Measurements from ENCODE around the gene MAP6D1. TPM values are rescaled to one million over a fixed set of nuclear protein-coding genes. Genes with fewer than 3 reads are reported as not detected.

Gene MAP6D1
- total and polyA plus RNA-seq, 2 of the 4 experiments (the other 2 are of a cell fraction) = 2.7 to 5.2 TPM

- intact Hi-C loops (cut with micrococcal nuclease) = no loop called here
- no peak overlapping the region for H2AK9ac ChIP-seq (replicated peaks; ENCODE audit: low read depth, low read length, poor library complexity)
- H2BK20ac ChIP-seq (ENCODE audit: low read depth, low read length) = no peak overlapping the region
- H3K4me2 ChIP-seq (ENCODE audit: low read depth, low read length) = no peak overlapping the region
- CTCF ChIA-PET = interaction anchor here (0.5 to 1.8 kb wide), 2 partner anchors 9 to 467 kb away, joined by 4 read pairs; partner anchors contain the start of gene MAP6D1
- peaks cover 5% of the 10 kb centered on the region; the same call in 1 of the 2 replicates for H3K9me1 ChIP-seq (ENCODE audit: insufficient read depth, low read length)
- H2BK120ac ChIP-seq (ENCODE audit: low read depth, low read length) = no peak overlapping the region
- H3K56ac ChIP-seq (ENCODE audit: extremely low read depth, insufficient read depth, low read length) = no peak overlapping the region
- H3K4ac ChIP-seq (ENCODE audit: low read depth, low read length) = no peak overlapping the region
- H3K9ac ChIP-seq (ENCODE audit: low read depth, low read length) = no peak overlapping the region
- no peak overlapping the region for H2BK5ac ChIP-seq (ENCODE audit: low read depth, low read length, poor library complexity, severe bottlenecking)
- no peak overlapping the region for H4K91ac ChIP-seq (ENCODE audit: insufficient read depth, low read depth, low read length)
- TF ChIP-seq CTCF (conservative IDR thresholded peaks at IDR 0.05; ENCODE audit: low read depth, low read length) (no peak), MXI1 (IDR thresholded peaks at IDR 0.05; ENCODE audit: borderline replicate concordance, low read depth, low read length) (no peak), NFE2L2 (IDR thresholded peaks at IDR 0.05; ENCODE audit: low read depth, low read length) (no peak), MAZ (IDR thresholded peaks at IDR 0.05; ENCODE audit: borderline replicate concordance, low read depth, low read length) (no peak), SMC3 (IDR thresholded peaks at IDR 0.05; ENCODE audit: low read depth, low read length) (no peak), FOS (IDR thresholded peaks at IDR 0.05; ENCODE audit: low read depth, low read length) (no peak), POLR2A (IDR thresholded peaks at IDR 0.05; ENCODE audit: low read depth, low read length) (no peak), BHLHE40 (IDR thresholded peaks at IDR 0.05; ENCODE audit: low read depth, low read length) (no peak), CEBPB (IDR thresholded peaks at IDR 0.05; ENCODE audit: low read depth, low read length) (no peak), RCOR1 (IDR thresholded peaks at IDR 0.05; ENCODE audit: insufficient replicate concordance, low read length) (no peak), CHD1 (IDR thresholded peaks at IDR 0.05; ENCODE audit: low read depth, low read length) (no peak), RFX5 (IDR thresholded peaks at IDR 0.05; ENCODE audit: low read depth, low read length) (no peak), MAFK (IDR thresholded peaks at IDR 0.05; ENCODE audit: low read depth, low read length) (no peak), USF2 (IDR thresholded peaks at IDR 0.05; ENCODE audit: low read depth, low read length) (no peak), RAD21 (IDR thresholded peaks at IDR 0.05; ENCODE audit: low read length) (no peak)
- TF ChIP-seq, protein P1, sequence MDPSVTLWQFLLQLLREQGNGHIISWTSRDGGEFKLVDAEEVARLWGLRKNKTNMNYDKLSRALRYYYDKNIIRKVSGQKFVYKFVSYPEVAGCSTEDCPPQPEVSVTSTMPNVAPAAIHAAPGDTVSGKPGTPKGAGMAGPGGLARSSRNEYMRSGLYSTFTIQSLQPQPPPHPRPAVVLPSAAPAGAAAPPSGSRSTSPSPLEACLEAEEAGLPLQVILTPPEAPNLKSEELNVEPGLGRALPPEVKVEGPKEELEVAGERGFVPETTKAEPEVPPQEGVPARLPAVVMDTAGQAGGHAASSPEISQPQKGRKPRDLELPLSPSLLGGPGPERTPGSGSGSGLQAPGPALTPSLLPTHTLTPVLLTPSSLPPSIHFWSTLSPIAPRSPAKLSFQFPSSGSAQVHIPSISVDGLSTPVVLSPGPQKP (IDR thresholded peaks at IDR 0.05; ENCODE audit: borderline replicate concordance, low read depth, low read length) = no peak
- DNase-seq (no peak), ATAC-seq (ENCODE audit: low read depth) (no peak)
- H4K8ac ChIP-seq (ENCODE audit: low read depth in 2 of 2, low read length in 2 of 2) = no peak overlapping the region
- H3K27ac ChIP-seq (ENCODE audit: insufficient read depth, low read length) = no peak overlapping the region
- peaks cover 6% of the 10 kb centered on the region for H4K20me1 ChIP-seq (ENCODE audit: insufficient read depth, low read length)
- peaks cover 0 to 8% of the 10 kb centered on the region in 2 experiments; a peak in 1 of 4 replicates for H3K79me1 ChIP-seq (ENCODE audit: low read depth in 1 of 2, low read length in 2 of 2)
- no TSS peak for BruUV-seq (replicated peaks)
- H3K9me3 ChIP-seq (ENCODE audit: control insufficient read depth, insufficient read depth, low read length) = no peaks in the 10 kb centered on the region
- no peak overlapping the region for H3K18ac ChIP-seq (ENCODE audit: low read depth, low read length)
- no peak overlapping the region for H3K4me3 ChIP-seq (ENCODE audit: insufficient read depth, low read depth, low read length)
- H2AFZ ChIP-seq (replicated peaks; ENCODE audit: low read length, poor library complexity) = no peak overlapping the region
- 93% methylated on average over 3 of the region's 12 CpGs; no CpG with 5 or more reads in 1 of the 2 experiments for WGBS, 2 experiments (ENCODE audit: extremely low coverage in 2 of 2, insufficient read length in 1 of 2)
- H2BK15ac ChIP-seq (ENCODE audit: low read depth, low read length) = no peak overlapping the region
- H3K27me3 ChIP-seq (ENCODE audit: control insufficient read depth, insufficient read depth, low read length) = no peaks in the 10 kb centered on the region
- H3K4me1 ChIP-seq (ENCODE audit: control insufficient read depth, insufficient read depth, low read length) = peaks cover 2% of the 10 kb centered on the region
- dilution Hi-C loops (cut with HindIII; ENCODE audit: low sequenced_read_pairs, unreplicated experiment) = no loop called here
- no peak overlapping the region for H2AK5ac ChIP-seq (ENCODE audit: low read depth, low read length)
- POLR2A ChIA-PET (ENCODE audit: unreplicated experiment) = no interaction called here
- H3K23ac ChIP-seq (ENCODE audit: low read depth, low read length) = no peak overlapping the region
- in situ Hi-C loops (cut with MboI; ENCODE audit: low sequenced_read_pairs) = no loop called here
- peaks cover 21% of the 10 kb centered on the region for H3K36me3 ChIP-seq (ENCODE audit: control insufficient read depth, insufficient read depth, low read length)
- H3K14ac ChIP-seq (replicated peaks; ENCODE audit: low read depth, low read length) = no peak overlapping the region
- H4K5ac ChIP-seq (ENCODE audit: low read depth, low read length) = no peak overlapping the region
Observed at GRCh38 chr3:183815951-183816475, 9.4 kb downstream of the MAP6D1 start.

Measured in IMR-90 (cell line).